H1 (cell line): ENCODE data around the gene DNAH1. TPM values are rescaled to one million over a fixed set of nuclear protein-coding genes. Genes with fewer than 3 reads are reported as not detected.

ENCODE experiments used
- CTCF ChIA-PET: fragments of 300-600 bp; sonication (Branson Sonifier 250); formaldehyde crosslinking; loops from one replicate; lab custom pipeline; 2021; ENCODE audit not compliant: partially characterized antibody; lab: Charles Lee
- POLR2A ChIA-PET: fragments of 300-600 bp; sonication (Branson Sonifier 250); formaldehyde crosslinking; loops from one replicate; lab custom pipeline; 2021; ENCODE audit warnings: inconsistent platforms; ENCODE audit not compliant: partially characterized antibody; lab: Charles Lee
- DNase-seq, 2 experiments: peaks; one replicate each; pipeline versions ENCODE4 v3.0.0 to v3.0.0-alpha.2; 2010 to 2022; ENCODE audit warnings: low spot score in 2 of 2, low read depth in 1 of 2, mixed read lengths in 1 of 2
- FAIRE-seq: peaks from 2 replicates; lab custom pipeline; 2011; peaks lifted over from hg19 to GRCh38; lab: Jason Lieb, UNC
- H2AFZ ChIP-seq: 2 replicates; pipeline ENCODE4 v1.8.1; 2012; ENCODE audit warnings: low read length, inconsistent platforms
- H2AK5ac ChIP-seq: 2 replicates; pipeline ENCODE4 v1.6.1; 2013; ENCODE audit warnings: low read depth, low read length
- H2BK120ac ChIP-seq: replicated peaks from 2 replicates; pipeline ENCODE3; 2013; ENCODE audit warnings: low read depth, low read length, inconsistent platforms
- H2BK12ac ChIP-seq: 2 replicates; pipeline ENCODE4 v1.6.1; 2013; ENCODE audit warnings: low read depth, low read length
- H2BK15ac ChIP-seq: 2 replicates; pipeline ENCODE4 v1.6.1; 2013; ENCODE audit warnings: low read length
- H2BK20ac ChIP-seq: 2 replicates; pipeline ENCODE4 v1.6.1; 2013; ENCODE audit warnings: low read length
- H2BK5ac ChIP-seq: 2 replicates; pipeline ENCODE4 v1.6.1; 2013; ENCODE audit warnings: low read depth, low read length
- H3K14ac ChIP-seq: 2 replicates; pipeline ENCODE4 v1.6.1; 2013; ENCODE audit warnings: inconsistent platforms; ENCODE audit not compliant: insufficient read length
- H3K18ac ChIP-seq: 2 replicates; pipeline ENCODE4 v1.6.1; 2013; ENCODE audit warnings: low read length; ENCODE audit errors: extremely low read depth
- H3K23ac ChIP-seq: 2 replicates; pipeline ENCODE4 v1.6.1; 2013; ENCODE audit warnings: inconsistent platforms; ENCODE audit not compliant: insufficient read length
- H3K23me2 ChIP-seq: 2 replicates; pipeline ENCODE4 v1.6.1; 2013; ENCODE audit warnings: low read depth, low read length
- H3K27ac ChIP-seq: 2 replicates; pipeline ENCODE4 v1.6.1; 2011; ENCODE audit warnings: low read depth, low read length, inconsistent platforms
- H3K27me3 ChIP-seq, 4 experiments: replicated peaks in 1 of 4; 1 replicate in 1 of 4; 2 replicates in 3 of 4; pipeline versions ENCODE4 v1.6.1 to v1.8.1; 2011 to 2013; ENCODE audit warnings: low read length in 3 of 4, mild to moderate bottlenecking in 3 of 4, inconsistent platforms in 2 of 4, mixed read lengths in 2 of 4, moderate library complexity in 1 of 4; ENCODE audit not compliant: control insufficient read depth in 3 of 4, insufficient read depth in 3 of 4; ENCODE audit errors: extremely low read depth in 1 of 4
- H3K36me3 ChIP-seq, 4 experiments: 2 replicates each; pipeline versions ENCODE4 v1.6.1 to v1.8.1; 2011 to 2013; ENCODE audit warnings: mild to moderate bottlenecking in 4 of 4, low read length in 3 of 4, moderate library complexity in 2 of 4, control low read depth in 1 of 4, inconsistent platforms in 1 of 4; ENCODE audit not compliant: insufficient read depth in 4 of 4, control insufficient read depth in 2 of 4
- H3K4ac ChIP-seq: replicated peaks from 2 replicates; pipeline ENCODE3; 2013; ENCODE audit warnings: low read length, low read depth, mixed read lengths, inconsistent platforms; ENCODE audit not compliant: insufficient read length
- H3K4me1 ChIP-seq, 4 experiments: replicated peaks in 1 of 4; 1 replicate in 1 of 4; 2 replicates in 3 of 4; pipeline versions ENCODE4 v1.6.1 to v1.8.1; 2011 to 2013; ENCODE audit warnings: low read length in 3 of 4, inconsistent platforms in 2 of 4, mixed read lengths in 1 of 4; ENCODE audit not compliant: insufficient read depth in 4 of 4, control insufficient read depth in 3 of 4
- H3K4me2 ChIP-seq, 2 experiments: 2 replicates each; pipeline versions ENCODE4 v1.6.1 to v1.8.1; 2011 to 2013; ENCODE audit warnings: low read depth in 2 of 2, low read length in 2 of 2, control low read depth in 1 of 2, inconsistent platforms in 1 of 2, mild to moderate bottlenecking in 1 of 2; ENCODE audit not compliant: insufficient read depth in 1 of 2
- H3K4me3 ChIP-seq, 4 experiments: fragments of 200-600, 300-600 bp in 1 of 4; sonication (generic), shearing (Covaris generic), sonication (Bioruptor Twin) in 1 of 4; 2 replicates each; pipeline versions ENCODE4 v1.5.1 to v1.8.1; 2011 to 2016; ENCODE audit warnings: low read length in 4 of 4, low read depth in 3 of 4, control low read depth in 2 of 4, inconsistent platforms in 2 of 4, mild to moderate bottlenecking in 2 of 4, mixed read lengths in 1 of 4, moderate library complexity in 1 of 4; ENCODE audit not compliant: insufficient read depth in 2 of 4; ENCODE audit errors: extremely low read depth in 1 of 4
- H3K56ac ChIP-seq: replicated peaks from 2 replicates; pipeline ENCODE3; 2013; ENCODE audit warnings: low read depth, mild to moderate bottlenecking, mixed read lengths, low read length, inconsistent platforms; ENCODE audit not compliant: insufficient read length
- H3K79me1 ChIP-seq: 2 replicates; pipeline ENCODE4 v1.6.1; 2013; ENCODE audit warnings: low read depth, low read length, control low read depth
- H3K79me2 ChIP-seq, 2 experiments: 2 replicates each; pipeline versions ENCODE4 v1.6.1 to v1.8.1; 2012 to 2013; ENCODE audit warnings: low read length in 2 of 2, mild to moderate bottlenecking in 2 of 2, inconsistent platforms in 1 of 2; ENCODE audit not compliant: insufficient read depth in 2 of 2, control insufficient read depth in 1 of 2
- H3K9ac ChIP-seq, 4 experiments: replicated peaks in 1 of 4; 1 replicate in 1 of 4; 2 replicates in 3 of 4; pipeline versions ENCODE4 v1.6.1 to v1.8.1; 2011 to 2013; ENCODE audit warnings: low read depth in 3 of 4, low read length in 3 of 4, control low read depth in 2 of 4, mild to moderate bottlenecking in 2 of 4, moderate library complexity in 2 of 4, inconsistent platforms in 1 of 4; ENCODE audit errors: extremely low read depth in 1 of 4
- H3K9me3 ChIP-seq, 2 experiments: 2 replicates each; pipeline versions ENCODE4 v1.6.1 to v1.8.1; 2012 to 2013; ENCODE audit warnings: mild to moderate bottlenecking in 2 of 2, moderate library complexity in 2 of 2, control low read depth in 1 of 2, inconsistent platforms in 1 of 2, low read depth in 1 of 2, low read length in 1 of 2, mixed read lengths in 1 of 2; ENCODE audit not compliant: insufficient read depth in 2 of 2
- H4K20me1 ChIP-seq, 2 experiments: replicated peaks in 1 of 2; 2 replicates each; pipeline versions ENCODE3 to v1.8.1; 2011 to 2013; ENCODE audit warnings: inconsistent platforms in 2 of 2, low read length in 2 of 2, mild to moderate bottlenecking in 1 of 2; ENCODE audit not compliant: insufficient read depth in 2 of 2, control insufficient read depth in 1 of 2
- H4K5ac ChIP-seq: 2 replicates; pipeline ENCODE4 v1.6.1; 2013; ENCODE audit warnings: low read length, low read depth, mixed read lengths, inconsistent platforms; ENCODE audit not compliant: insufficient read length
- H4K8ac ChIP-seq: 2 replicates; pipeline ENCODE4 v1.8.0; 2013; ENCODE audit warnings: mild to moderate bottlenecking, moderate library complexity, low read length, inconsistent platforms; ENCODE audit not compliant: insufficient read depth; ENCODE audit errors: extremely low read depth
- H4K91ac ChIP-seq: replicated peaks from 2 replicates; pipeline ENCODE3; 2013; ENCODE audit warnings: low read length, mixed read lengths, inconsistent platforms; ENCODE audit not compliant: insufficient read length
- ATF3 ChIP-seq: IDR thresholded peaks from 2 replicates; pipeline ENCODE4 v1.6.1; 2011; ENCODE audit warnings: low read depth, mild to moderate bottlenecking, low read length; ENCODE audit not compliant: insufficient read depth
- HDAC2 ChIP-seq, 2 experiments: fragments of 300-600 bp in 1 of 2; sonication (generic) in 1 of 2; IDR thresholded peaks; 2 replicates each; pipeline ENCODE4 v1.6.1; 2011 to 2012; ENCODE audit warnings: low read depth in 2 of 2, low read length in 2 of 2, mild to moderate bottlenecking in 2 of 2, moderate library complexity in 2 of 2, borderline replicate concordance in 1 of 2, inconsistent platforms in 1 of 2
- MAFK ChIP-seq: IDR thresholded peaks from 2 replicates; pipeline ENCODE4 v1.6.1; 2012; ENCODE audit warnings: low read depth, mild to moderate bottlenecking, improper control_type of control experiment, low read length
- POLR2A ChIP-seq, 2 experiments: IDR thresholded peaks; 1 replicate in 1 of 2; 2 replicates in 1 of 2; pipeline ENCODE4 v1.6.1; 2011; ENCODE audit warnings: low read depth in 2 of 2, low read length in 2 of 2, mild to moderate bottlenecking in 2 of 2; ENCODE audit errors: control extremely low read depth in 1 of 2
- RAD21 ChIP-seq, 2 experiments: IDR thresholded peaks in 1 of 2; conservative IDR thresholded peaks in 1 of 2; 2 replicates each; pipeline ENCODE4 v1.6.1; 2011; ENCODE audit warnings: low read depth in 2 of 2, low read length in 2 of 2, improper control_type of control experiment in 1 of 2, inconsistent platforms in 1 of 2, mild to moderate bottlenecking in 1 of 2, moderate library complexity in 1 of 2
- RFX5 ChIP-seq: IDR thresholded peaks from 2 replicates; pipeline ENCODE4 v1.6.1; 2011; ENCODE audit warnings: low read depth, low read length, improper control_type of control experiment, borderline replicate concordance
- RXRA ChIP-seq: IDR thresholded peaks from 2 replicates; pipeline ENCODE4 v1.6.1; 2011; ENCODE audit warnings: low read depth, mild to moderate bottlenecking, low read length, moderate library complexity; ENCODE audit not compliant: insufficient read depth
- SAP30 ChIP-seq: fragments of 300-600 bp; sonication (generic); IDR thresholded peaks from 2 replicates; pipeline ENCODE4 v1.7.1; 2012; ENCODE audit warnings: low read length, moderate library complexity, mild to moderate bottlenecking, inconsistent platforms; ENCODE audit not compliant: insufficient read depth, insufficient replicate concordance
- SIN3A ChIP-seq, 2 experiments: IDR thresholded peaks in 1 of 2; conservative IDR thresholded peaks in 1 of 2; 2 replicates each; pipeline ENCODE4 v1.6.1; 2011 to 2012; ENCODE audit warnings: low read length in 2 of 2, improper control_type of control experiment in 1 of 2, low read depth in 1 of 2, mild to moderate bottlenecking in 1 of 2
- ZNF274 ChIP-seq: IDR thresholded peaks from 2 replicates; pipeline ENCODE4 v1.7.0; 2012; ENCODE audit warnings: low read length, borderline replicate concordance; ENCODE audit errors: extremely low read depth
- WGBS, 2 experiments: shearing (Covaris generic) in 1 of 2; methylation state at CpG; one replicate each; pipeline versions ENCODE4 v1.1.6 to v1.1.7; 2013 to 2015; ENCODE audit warnings: low lambda C conversion rate in 2 of 2, mixed read lengths in 2 of 2, inconsistent platforms in 1 of 2, low coverage in 1 of 2, missing lambda C conversion rate in 1 of 2; ENCODE audit not compliant: insufficient replicate concordance in 2 of 2, insufficient coverage in 1 of 2, insufficient read length in 1 of 2; ENCODE audit errors: extremely low coverage in 1 of 2, missing lambda C conversion rate in 1 of 2; 5-methylcytosine and 5-hydroxymethylcytosine counted together
- polyA plus RNA-seq, 7 experiments: library from polyadenylated mRNA; depleted of rRNA in 3 of 7; stranded (reverse) in 5 of 7; unstranded in 2 of 7; fragments of >200 nt in 5 of 7; fragments of 200-250 nt in 2 of 7; gene quantifications; 1 replicate in 5 of 7; 2 replicates in 1 of 7; 4 replicates in 1 of 7; pipeline versions ENCODE4 v1.2.1 to v1.2.3, GENCODE V29; 2011 to 2013; ENCODE audit warnings: missing spikeins in 2 of 7, mixed read lengths in 2 of 7
- total RNA-seq: library from RNA; stranded (reverse); fragmentation: NEBNext Ultra II Directional; extraction: Animal tissue kit (Norgen Biotek cat#: 25700); gene quantifications from 2 replicates; pipeline ENCODE4 v1.2.1, GENCODE V29; 2021

DNAH1 gene
- total and polyA plus RNA-seq, 2 of the 8 experiments (the other 6 are each of a cell fraction or from before 2014, with no cell fraction given) = 1.0 to 1.5 TPM

GRCh38 chr3:52384019-52384761 lies 68.1 kb downstream of the DNAH1 start:
- ChIA-PET CTCF (interaction anchor here (0.7 to 13.7 kb wide), 41 partner anchors 9 to 380 kb away, joined by 3 to 271 read pairs (median 7); partner anchors contain the start of genes GLYCTK, SEMA3G, TLR9 and TNNC1), POLR2A (interaction anchor here (0.9 to 3.1 kb wide), 6 partner anchors 15 to 106 kb away, joined by 3 to 11 read pairs (median 4); partner anchors contain the start of genes GLYCTK and WDR82)
- no peaks in the 10 kb centered on the region for H3K27me3 ChIP-seq
- H4K5ac ChIP-seq = no peak overlapping the region
- H3K23me2 ChIP-seq = no peaks in the 10 kb centered on the region
- no peak overlapping the region for H3K4ac ChIP-seq
- no peak overlapping the region for H3K4me2 ChIP-seq
- no peak overlapping the region for H4K91ac ChIP-seq
- 88% methylated on average over 9 of the region's 9 CpGs; no CpG with 5 or more reads in 1 of the 2 experiments for WGBS, 2 experiments
- FAIRE-seq (no peak), DNase-seq (no peak)
- H3K4me3 ChIP-seq = no peak overlapping the region
- no peak overlapping the region for H2BK20ac ChIP-seq
- no peak overlapping the region for H2BK15ac ChIP-seq
- no peaks in the 10 kb centered on the region for H3K79me2 ChIP-seq
- H4K8ac ChIP-seq = peak overlapping the region; percentile 78
- H3K23ac ChIP-seq = no peak overlapping the region
- no peak overlapping the region for H3K18ac ChIP-seq
- no peak overlapping the region for H2AFZ ChIP-seq
- H3K56ac ChIP-seq = no peak overlapping the region
- H2BK120ac ChIP-seq = no peak overlapping the region
- peaks cover 0 to 5% of the 10 kb centered on the region in 2 experiments for H4K20me1 ChIP-seq
- H3K36me3 ChIP-seq = no peaks in the 10 kb centered on the region
- H3K4me1 ChIP-seq = peaks cover 0 to 3% (median under 1%) of the 10 kb centered on the region in 4 experiments; a peak in 3 of 7 replicates
- H2AK5ac ChIP-seq = no peak overlapping the region
- no peaks in the 10 kb centered on the region for H3K9me3 ChIP-seq
- no peaks in the 10 kb centered on the region for H3K79me1 ChIP-seq
- H2BK5ac ChIP-seq = no peak overlapping the region
- H2BK12ac ChIP-seq = peak overlapping the region; percentile 62; the same call in 1 of the 2 replicates
- no peak overlapping the region for H3K27ac ChIP-seq
- H3K9ac ChIP-seq = no peak overlapping the region
- no peak overlapping the region for H3K14ac ChIP-seq
- TF ChIP-seq ATF3 = no peak
- no peak for TF ChIP-seq SAP30
- no peak for TF ChIP-seq RFX5
- no peak for TF ChIP-seq POLR2A (IDR thresholded peaks at IDR 0.05; ENCODE audit: control extremely low read depth in 1 of 2, low read depth in 2 of 2, low read length in 2 of 2)
- no peak for TF ChIP-seq SIN3A (conservative IDR thresholded peaks at IDR 0.05 in 1 of 2, IDR thresholded peaks at IDR 0.05 in 1 of 2; ENCODE audit: low read depth in 1 of 2, low read length in 2 of 2)
- no peak for TF ChIP-seq MAFK
- no peak for TF ChIP-seq HDAC2 (IDR thresholded peaks at IDR 0.05; ENCODE audit: borderline replicate concordance in 1 of 2, low read depth in 2 of 2, low read length in 2 of 2)
- no peak for TF ChIP-seq RXRA
- TF ChIP-seq RAD21 (IDR thresholded peaks at IDR 0.05 in 1 of 2, conservative IDR thresholded peaks at IDR 0.05 in 1 of 2; ENCODE audit: low read depth in 2 of 2, low read length in 2 of 2) = no peak
- TF ChIP-seq ZNF274 = no peak
